GM21619 (cell line): ENCODE measurements around the gene DCANP1.

Experiments used
- ATAC-seq: cut with Tn5 transposase; IDR thresholded peaks from one replicate; pipeline ENCODE4 v1.9.1; 2021; ENCODE audit not compliant: unreplicated experiment

DCANP1 gene

GRCh38 chr5:135442431-135443160 is 4.6 kb downstream of the DCANP1 start:
- ATAC-seq = no peak

DNA sequence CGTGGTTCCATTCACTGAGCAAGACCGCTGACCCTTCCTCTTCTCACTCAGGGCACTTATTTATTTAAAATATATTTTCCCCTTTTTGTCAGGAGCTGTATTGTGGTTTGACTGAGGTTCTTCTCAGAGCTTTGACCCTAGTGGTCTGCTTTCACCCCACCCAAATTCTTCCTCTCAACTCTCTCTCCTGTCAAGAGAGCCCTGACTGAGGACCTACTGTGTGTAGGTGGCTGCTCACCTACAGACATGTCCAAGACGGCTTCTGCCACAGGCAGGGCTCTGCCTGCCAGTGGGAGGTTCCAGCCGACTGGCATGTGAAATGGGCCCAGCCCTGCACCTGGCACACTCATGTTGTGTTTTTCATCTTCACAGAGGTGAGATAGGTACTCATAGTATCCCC is 5.2 kb downstream of the DCANP1 start:
- no peak for ATAC-seq

DNA sequence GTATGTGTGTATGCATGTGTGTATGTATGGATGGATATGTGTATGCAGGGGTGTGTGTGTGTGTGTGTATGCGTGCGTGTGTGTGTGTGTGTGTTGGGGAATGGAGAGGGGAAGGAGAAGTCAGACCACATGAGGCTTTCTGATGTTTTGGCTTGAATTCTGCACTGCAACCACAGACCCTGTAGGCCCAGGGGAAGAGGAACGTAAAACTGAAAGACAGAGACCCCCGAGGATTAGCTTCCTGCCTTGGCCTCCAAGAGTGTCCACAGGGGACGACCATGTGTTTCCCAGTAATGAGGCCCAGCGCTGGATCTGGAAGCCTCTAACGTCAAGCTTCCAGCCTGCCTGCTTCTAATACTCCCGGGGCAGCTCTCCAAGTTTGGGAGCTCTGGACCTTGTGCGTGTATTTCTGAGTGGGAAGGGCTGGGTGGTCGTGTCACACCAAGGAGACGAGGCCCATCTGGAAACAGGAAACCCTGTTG is 5.8 kb downstream of the DCANP1 start:
- ATAC-seq = no peak

DNA sequence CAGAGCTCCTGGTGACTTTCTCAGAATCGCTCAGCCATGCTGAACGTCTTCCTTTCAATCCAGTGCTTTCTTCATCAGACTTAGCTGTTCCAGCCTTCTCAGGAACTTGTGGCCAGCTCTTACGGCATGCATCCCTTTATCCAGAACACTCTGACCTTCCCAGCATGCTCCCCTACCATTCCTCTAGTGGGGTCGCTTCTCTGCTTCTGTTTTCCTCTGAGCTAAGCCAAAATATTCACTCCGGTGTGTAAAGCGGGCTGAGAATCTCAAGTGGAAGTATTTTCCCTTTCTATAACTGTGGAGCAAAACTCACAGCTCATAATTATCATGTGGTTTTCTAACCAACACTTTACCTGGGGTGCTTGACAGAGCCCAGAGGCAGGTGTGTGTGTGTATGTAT is 6.2 kb downstream of the DCANP1 start:
- ATAC-seq = no peak

DNA sequence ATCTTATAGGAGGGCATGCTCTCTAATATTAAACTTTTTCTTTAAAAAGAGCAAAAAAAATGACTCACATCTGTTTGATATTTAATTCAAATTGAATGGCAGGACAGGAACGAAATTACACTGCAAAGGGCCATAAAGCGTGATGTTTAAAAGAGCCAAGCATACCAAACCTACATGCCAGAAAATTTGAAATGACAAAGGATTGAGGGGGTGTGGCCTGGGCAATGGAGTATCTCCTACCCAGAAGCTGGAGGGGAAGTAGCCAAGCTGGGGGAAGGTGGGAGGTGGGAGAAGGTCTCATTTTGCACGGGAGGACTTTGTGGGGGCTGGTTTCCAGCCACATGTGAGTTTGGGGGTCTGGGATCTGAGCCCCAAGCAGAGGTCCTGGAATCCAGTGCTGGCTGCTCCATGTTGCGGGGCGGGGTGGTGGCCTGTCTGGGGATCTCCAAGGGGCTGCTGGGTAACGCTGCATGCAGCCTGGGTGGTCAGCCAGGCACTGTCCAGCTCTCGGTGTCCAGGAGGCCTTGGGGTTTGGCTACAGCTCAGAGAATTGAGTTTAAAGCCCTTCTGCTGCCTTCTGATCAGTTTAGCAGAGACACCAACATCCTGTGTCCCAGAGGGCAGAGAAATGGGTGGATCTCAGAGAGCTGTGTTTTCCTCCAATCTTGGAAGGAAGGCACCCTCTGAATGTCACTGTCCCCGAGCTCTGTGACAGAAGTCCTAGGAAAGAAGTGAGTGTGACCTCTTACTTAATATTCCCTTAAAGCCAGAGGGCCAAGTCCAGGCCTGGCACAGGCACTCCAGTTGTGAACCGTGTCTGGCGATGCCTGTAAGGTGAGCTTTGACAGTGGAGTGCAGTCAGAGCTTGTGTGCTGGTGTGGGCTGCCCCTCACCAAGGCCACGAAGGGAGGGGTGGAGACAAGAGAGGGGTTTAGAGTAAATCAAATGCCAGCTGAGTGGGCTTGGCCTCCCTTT is 7.6 kb downstream of the DCANP1 start:
- ATAC-seq = no peak

DNA sequence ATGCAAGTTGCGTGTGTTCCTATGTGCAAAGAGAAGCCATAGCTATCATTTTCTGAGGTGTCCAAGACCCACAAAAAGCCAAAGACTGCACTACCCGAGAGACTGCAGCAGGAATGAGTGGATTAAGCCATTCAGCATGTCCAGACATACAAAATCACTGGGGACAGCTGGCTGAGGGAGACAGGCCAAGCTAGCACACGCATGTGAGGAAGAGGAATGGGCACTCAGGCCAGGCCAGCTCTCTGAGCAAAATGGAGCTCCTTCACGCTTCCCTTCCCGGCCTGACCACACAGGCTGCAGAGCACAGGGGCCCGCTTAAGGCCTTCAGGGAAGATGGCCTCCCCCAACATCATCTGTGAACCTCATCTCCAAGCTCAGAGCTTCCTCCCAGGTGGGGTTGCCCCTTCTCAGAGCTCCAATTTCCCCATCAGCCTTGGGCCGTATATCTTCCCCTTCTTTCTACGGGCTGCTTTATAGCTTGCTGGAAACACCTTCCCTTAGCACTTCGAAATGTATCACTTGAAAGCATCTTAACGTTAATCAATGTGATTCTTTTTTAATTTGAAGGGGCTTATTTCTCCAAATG is 8.4 kb downstream of the DCANP1 start:
- no peak for ATAC-seq

DNA sequence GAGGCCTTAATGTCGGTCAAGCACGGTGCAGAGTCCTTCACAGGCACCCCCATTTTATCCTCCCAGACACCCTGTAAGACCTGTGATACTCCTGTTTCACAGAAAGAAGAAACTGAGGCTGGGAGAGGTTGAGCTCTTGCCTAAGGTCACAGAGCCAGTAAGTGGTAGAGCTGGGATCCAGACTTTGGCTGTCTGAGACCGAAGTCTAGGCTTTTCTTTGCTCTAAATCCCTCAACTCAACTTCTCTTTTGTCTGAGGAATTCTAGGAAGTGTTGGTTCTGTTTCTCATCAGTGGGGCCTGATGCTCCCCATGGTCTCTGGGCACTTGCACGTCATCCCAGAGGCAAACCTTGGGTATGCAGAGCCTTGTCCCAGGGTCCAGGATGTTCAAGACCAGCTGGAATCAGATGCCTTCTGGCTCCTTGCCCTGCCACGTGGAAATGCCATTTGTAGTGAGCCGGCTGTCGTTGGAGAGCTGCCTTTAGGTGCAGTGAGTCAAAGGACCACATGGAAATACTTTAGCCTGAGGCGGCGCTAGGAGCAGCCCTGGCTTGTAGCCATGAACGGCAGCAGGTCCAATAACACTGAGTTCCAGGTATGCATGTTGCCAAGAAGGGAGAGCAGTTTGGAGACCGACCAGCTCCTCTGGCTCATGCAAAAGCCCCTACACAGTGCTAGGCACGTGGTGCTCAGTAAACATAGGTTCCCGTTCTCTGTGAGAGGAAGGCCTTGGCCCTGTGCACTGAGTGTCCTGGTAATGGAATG is 9.2 kb downstream of the DCANP1 start:
- ATAC-seq = no peak

GRCh38 chr5:135437422-135437795 is 9.7 kb downstream of the DCANP1 start:
- ATAC-seq = no peak

- ATAC-seq = no peak
These were observed 10.2 kb downstream of the DCANP1 start for GRCh38 chr5:135436951-135437418.

DNA sequence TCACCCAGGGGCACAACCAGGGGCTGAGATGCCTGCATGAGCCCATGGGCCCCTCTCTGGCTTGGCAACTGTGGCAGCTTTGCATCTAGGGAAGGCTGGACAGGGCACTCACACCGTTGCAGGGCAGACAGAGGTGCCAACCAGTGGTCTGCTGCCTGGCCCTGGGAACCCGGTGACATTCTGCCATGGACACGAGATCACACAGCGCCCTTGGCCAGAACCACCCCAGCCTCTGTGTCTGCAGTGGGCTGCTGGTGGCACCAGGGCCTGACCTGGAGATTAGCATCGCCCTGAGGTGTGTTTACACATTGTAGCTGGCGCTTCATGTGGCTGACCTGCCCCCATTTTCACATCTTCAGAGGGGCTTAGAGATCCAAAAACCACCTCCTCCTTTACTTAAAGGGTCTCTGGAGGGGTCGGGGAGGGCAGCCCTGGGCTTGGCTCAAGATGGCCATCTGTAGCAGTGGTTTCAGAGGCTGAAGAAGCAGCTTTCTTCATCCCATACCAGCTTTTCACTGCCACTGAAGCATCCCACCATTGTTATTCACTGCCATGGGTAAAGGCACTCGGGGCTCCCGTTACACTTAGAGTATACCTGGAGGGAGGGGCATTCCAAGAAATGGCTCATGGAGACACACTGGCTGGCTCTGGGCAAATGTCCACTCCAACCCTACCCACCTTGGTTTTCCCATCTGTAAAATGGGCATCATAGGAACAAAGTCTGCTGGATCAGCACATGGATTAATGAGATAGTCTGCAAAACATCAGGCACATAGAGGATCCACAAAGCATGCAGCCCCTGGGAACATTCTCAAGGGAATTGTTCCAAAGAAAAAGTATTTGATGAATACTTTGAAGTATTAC is 11.4 kb downstream of the DCANP1 start:
- no peak for ATAC-seq

DNA sequence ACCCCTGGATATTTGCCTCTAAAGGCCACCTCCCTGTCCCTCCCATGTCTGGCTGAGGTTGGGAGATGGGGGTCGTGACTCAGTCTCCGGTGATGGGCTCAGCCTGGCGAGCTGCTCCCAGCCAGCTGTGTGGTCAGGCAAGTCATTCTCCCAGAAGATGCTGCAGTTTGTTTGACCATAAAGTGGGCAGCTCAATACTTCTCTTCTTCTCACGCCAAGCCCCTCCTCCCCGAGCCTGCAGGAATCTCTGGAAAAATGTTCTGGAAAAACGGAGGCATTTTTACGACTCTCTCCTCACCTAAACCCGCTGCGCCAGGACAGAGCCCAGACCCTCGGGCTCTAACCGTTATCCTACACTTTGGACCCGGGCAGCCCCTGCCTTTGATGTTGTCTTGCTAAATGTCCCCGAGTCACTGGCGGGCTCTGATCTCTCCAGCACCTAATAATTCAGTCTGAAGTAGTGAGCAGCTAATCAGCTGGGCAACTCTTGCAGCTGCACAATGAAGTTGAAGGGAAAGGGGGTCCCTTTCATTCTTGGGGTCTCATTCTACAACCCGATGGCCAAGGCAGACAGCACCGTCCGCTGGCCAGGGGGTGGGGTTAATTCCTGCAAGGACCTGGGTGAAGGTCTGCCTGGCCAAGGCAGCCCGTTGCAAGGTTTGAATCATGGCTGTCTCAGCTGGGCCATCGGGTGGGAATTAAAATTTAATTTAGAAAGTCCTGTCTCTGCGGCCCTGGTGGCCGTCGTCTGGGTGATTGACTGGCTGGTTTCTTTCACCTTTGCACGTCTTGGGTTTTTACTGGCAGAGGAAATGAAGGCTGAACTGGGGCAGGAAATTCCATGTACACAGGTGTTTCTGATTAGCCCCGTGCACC is 12.3 kb downstream of the DCANP1 start:
- no peak for ATAC-seq

GRCh38 chr5:135433681-135434426 is 13.3 kb downstream of the DCANP1 start:
- ATAC-seq = no peak

DNA sequence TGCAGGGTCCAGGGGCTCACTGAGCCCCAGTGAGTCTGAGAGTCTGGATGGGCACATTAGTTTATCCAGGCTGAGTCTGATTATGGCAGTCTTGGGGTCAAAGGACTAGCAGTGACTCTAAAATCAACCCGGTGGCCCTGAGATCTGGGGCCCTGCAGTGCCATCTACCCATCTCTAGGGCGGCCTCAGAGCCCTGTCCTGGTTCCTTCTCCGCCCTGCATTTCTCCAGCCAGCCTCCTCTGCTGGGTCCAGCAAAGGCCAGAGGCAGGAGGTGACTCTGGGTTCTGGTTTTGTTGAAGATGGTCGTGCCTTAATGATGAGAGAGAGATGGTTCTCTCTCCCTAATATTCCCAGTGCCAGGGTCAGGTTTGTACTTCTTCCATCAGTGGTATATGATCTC is 15.0 kb downstream of the DCANP1 start:
- no peak for ATAC-seq

GRCh38 chr5:135430135-135430437 is 17.1 kb downstream of the DCANP1 start:
- ATAC-seq = no peak

DNA sequence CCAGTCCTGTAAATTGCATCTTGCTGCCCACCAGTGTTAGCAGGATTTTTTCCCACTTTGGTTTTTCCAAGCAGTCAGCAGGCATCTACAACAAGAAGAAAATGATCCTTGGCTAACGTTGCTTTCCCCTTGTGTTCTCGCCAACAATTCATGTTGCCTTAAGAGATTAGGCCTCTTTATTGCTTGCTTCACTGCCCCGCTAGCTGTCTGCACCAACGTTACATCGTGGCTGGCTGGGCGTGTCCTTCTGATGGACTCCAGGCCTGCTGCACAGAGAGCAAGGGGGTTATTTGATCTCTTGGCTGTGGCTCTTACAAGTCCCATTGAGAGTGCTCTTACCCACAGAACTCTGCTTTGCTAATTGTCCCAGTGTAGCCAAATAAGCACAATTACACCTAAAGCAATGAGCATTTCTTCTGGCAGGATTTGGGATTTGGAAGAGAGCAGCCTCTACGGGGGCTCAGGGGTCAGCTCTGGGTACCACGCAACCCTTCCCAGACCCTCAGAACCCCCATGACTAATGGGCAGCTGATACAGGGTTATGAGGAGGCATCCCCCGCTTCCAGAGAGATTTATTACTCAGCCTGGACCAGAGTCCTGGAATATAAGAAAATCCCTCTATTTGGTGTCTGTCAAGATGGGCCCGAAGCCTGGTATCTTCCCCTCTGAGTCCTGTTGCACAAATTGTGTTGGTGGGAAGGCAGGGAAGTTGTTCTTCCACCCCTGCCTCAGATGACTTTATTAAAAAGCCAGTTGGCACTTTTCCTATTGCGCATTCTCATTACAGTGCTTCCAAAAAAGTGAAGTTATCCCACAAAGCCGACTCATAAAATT is 17.6 kb downstream of the DCANP1 start:
- no peak for ATAC-seq

DNA sequence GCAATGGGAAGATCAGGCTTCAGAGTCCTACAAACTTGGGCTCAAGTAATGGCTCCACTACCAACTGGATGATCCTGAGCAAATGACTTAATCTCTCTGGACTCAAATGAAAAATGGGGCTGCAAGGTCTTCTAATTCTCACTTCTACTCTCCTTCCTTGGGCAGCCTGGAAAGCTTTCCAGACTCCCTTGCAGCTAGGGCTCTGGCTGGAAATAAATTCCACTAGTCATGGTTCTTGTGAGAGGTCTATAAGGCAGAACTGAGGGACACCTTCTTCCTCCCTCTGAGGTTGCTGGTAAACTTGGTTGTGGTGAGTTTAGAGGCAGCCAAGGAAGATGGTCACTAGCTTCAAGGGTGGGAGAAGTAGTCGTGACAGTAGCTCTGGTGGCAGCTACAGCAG is 18.6 kb downstream of the DCANP1 start:
- ATAC-seq = no peak
